Activated T-cell treated with anti-CD3 and anti-CD28 coated beads for 1 hour (primary cell): Measurements from ENCODE around the gene GNAI1.

Experiments used
- DNase-seq: peaks from one replicate; pipeline ENCODE4 v3.0.0-alpha.2; 2020; ENCODE audit warnings: low read depth

Gene GNAI1

DNA sequence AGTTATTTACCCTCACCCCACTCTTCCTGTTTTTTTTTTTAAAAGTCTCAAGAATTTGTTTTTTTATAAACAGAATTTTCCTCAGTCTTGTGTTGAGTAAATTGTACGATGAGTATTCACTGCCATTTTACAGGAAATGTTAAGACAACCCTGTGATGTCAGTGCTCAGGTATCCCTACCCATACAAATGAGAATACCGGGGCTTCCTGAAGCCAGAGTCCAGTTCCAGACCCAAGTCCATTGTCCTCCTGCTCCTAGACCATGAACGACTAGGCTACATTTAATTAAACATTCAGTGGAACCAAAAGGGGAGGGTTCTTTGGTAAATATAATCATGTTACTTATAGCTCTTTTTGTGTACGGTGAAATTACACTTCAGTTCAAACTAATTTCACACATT, 79.2 kb downstream of the GNAI1 start:
- no peak for DNase-seq

- no peak for DNase-seq
Observed at GRCh38 chr7:80215734-80216133, 81.1 kb downstream of the GNAI1 start.

- no peak for DNase-seq
Observed at GRCh38 chr7:80216996-80217842, 82.6 kb downstream of the GNAI1 start.

GRCh38 chr7:80218723-80219122, 84.1 kb downstream of the GNAI1 start:
- no peak for DNase-seq

DNA sequence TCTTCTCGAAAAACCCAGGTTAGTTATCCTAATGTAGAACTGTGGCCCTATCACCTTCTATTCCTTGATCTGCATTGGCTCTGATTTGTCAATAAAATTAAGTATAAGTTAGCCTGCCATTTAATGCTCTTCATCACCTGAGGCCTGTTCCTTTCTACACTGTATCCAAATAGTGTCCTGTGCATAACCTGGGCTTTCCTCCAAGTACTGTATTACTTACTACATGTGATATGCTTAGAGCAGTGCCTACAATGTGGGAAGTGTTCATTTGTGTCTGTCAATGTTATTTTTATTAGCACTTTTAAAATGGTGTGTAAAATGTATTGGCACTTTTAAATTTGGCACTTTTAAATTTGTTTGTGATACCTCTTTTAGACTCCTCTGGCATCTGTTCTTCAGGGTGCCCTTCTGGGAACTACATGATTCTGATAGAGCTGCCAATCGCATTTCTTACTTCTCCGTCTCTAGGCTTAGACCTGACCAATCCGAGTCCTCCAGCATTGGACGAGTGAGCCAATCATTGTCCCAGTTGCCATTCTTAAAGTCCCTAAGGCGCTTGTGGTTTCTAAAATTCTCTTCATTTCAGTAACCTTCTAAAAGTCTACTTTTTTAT, 85.5 kb downstream of the GNAI1 start:
- DNase-seq: no peak

DNA sequence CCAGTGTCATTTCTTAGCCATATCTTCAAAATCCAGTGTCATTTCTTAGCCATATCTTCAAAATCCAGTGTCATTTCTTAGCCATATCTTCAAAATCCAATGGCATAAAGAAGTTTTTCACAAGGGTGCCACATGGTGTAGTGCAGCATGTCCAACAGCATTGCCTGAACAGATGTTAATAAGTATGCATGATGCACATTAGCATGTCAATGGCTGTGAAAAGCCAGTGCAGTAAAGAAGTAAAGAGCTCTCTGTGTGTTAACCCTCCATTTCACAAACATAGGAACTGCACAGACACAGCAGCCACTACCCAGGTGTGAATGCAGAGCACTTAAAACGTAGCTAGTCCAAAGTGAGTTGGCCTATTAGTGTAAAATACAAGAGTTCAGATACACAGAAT, 89.8 kb downstream of the GNAI1 start:
- DNase-seq: no peak

- DNase-seq: no peak
Observed at GRCh38 chr7:80225361-80225760, 90.7 kb downstream of the GNAI1 start.

GRCh38 chr7:80226629-80227028, 92.0 kb downstream of the GNAI1 start:
- no peak for DNase-seq

GRCh38 chr7:80230327-80230726, 95.7 kb downstream of the GNAI1 start:
- DNase-seq: no peak

DNA sequence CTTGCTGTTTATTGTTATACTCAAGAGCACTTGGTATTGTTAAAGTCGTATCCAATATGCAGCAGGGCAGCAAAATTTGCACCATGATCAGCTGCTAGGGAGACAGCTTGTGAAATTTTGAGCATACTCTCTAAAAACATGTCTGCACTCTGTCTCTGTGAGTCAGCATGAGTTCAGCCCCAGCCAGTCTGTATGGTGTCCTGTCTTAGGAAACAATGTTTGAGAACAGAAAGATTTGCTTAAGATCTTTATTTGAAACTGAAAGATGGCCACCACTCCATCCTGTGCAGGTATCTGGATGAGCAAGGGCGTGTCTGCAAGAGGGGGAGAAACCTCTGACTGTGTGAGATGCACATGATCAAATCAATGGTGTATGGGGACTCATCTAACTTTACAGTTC, 97.1 kb downstream of the GNAI1 start:
- DNase-seq: no peak

- no peak for DNase-seq
Observed at GRCh38 chr7:80232979-80233724, 98.5 kb downstream of the GNAI1 start.

- no peak for DNase-seq
Observed at GRCh38 chr7:80235334-80235733, 100.7 kb downstream of the GNAI1 start.

- no peak for DNase-seq
Observed at GRCh38 chr7:80236681-80237080, 102.0 kb downstream of the GNAI1 start.

DNA sequence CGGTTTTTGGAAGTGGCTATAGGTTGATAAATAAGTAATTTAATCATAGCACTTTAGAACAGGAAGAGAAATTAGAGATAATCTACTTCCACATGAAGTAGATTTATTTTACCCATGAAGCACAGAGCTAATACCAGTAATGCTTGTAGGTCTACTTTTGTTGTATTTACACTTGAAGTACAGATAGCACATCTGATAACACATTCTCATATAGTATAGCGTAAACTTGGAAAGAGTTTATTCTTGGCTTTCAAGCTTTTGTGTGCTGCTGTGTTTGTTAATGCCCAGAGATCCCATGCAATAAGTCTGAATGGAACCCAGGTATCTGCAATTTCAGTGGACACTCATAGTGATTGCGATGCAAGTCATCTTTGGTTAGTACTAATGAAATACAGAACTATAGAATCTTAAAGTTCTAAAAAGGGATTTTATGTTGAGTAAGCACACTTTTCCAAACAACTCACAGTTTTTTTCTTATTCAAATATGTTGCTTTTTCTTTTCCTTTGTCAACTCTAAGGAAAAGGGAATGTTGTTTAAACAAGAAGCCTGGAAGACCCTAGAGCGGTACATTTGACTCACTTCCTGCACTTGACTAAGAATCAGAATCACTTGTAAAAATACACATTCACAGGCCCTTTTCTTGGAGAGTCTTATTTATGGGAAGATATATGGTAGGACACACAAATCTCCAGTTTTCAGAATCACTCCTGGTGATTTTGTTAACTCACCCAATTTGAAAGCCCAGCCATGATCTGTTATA, 105.8 kb downstream of the GNAI1 start:
- no peak for DNase-seq

- DNase-seq: no peak
Observed at GRCh38 chr7:80241671-80242070, 107.0 kb downstream of the GNAI1 start.

GRCh38 chr7:80243425-80243824, 108.8 kb downstream of the GNAI1 start:
- DNase-seq: no peak

DNA sequence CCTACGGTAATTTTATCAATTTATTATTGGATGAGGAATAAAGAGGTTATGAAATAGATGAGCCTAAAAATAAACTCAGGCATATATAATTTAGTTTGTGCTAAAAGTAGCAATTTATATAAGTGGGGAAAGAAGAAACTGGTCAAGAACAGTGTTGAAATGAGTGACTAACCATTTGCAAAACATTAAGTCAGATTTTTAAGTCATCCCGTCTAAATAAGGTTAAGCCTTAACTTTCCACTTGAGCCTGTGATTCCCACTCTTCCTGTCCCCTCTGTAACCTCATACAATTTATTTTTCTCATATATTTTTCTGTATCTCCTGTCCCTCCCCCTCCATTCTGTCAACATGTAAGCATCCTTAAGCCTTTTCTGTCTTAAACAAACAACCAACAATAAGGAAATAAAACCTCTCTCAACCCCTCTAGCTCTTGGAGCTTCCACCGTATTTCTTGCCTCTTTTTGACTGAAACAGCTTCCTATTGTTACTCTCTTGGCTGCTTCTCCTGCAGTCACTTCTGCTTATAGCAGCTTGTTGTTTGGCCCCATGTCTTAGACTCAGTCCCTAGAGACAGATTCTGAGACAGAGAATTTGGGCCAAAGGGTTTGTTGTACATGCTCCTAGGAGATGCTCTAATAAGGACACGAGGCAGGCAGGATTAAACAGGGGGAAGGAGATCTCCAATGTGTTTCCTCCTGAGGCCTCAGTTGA, 109.7 kb downstream of the GNAI1 start:
- DNase-seq: no peak

DNA sequence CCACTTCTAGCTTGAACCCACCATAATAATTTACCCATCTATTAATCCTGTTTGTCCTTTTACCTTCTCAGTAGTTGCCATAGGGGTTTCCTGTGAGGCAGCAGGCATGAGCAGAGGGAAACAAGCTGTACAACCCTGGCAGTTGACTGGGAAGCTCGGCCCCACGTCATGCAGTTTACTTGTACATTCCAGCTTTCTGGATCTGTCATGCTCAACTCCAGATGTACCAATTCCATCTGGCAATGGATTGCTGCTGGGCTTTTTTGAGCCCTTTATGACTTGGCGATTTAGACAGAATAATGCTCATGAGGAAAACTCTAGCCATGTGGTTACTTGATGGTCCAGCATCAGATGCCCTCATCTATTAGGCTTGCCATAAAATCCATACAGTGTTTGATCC, 112.5 kb downstream of the GNAI1 start:
- DNase-seq: no peak

DNA sequence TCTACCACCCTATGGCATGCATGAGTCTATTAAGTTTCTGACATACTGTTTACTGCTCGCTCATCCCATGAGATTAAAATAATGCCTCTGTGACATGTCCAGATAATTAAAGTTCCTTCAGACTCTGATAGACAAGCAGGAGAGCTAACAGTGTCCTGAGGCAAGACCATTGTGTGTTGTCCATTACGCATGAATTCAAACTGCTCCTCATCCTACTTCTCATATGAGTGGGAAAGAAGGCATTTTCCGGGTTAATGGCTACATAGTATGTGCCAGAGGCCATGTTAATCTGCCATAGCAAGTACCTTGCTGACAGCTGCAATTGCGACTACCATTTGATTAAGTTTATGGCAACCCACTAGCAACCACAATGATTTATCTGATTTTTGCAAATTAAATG, 113.3 kb downstream of the GNAI1 start:
- DNase-seq: no peak

- no peak for DNase-seq
Observed at GRCh38 chr7:80249184-80249583, 114.6 kb downstream of the GNAI1 start.

- DNase-seq: no peak
Observed at GRCh38 chr7:80249619-80250295, 115.1 kb downstream of the GNAI1 start.
